Left kidney (tissue), 2 donors: Measurements from ENCODE around the gene GADD45B. TPM values are rescaled to one million over a fixed set of nuclear protein-coding genes. Genes with fewer than 3 reads are reported as not detected.
A peak's percentile ranks its signal among the peaks of the same experiment; 100 is the strongest.
"Not testable (repeated sequence)": the region's sequence is repeated elsewhere in the genome, so short reads cannot be mapped to it uniquely, and the experiment has no call there.

ENCODE experiments used
- DNase-seq: peaks from one replicate; pipeline ENCODE4 v3.0.0-alpha.2; 2013
- polyA plus RNA-seq: library from polyadenylated mRNA; unstranded; fragments of 120-200 nt; gene quantifications from one replicate; pipeline ENCODE4 v1.2.1, GENCODE V29; 2013; ENCODE audit not compliant: insufficient read length

GADD45B gene
- polyA plus RNA-seq, 1 donor, result 7.6 TPM

DNA sequence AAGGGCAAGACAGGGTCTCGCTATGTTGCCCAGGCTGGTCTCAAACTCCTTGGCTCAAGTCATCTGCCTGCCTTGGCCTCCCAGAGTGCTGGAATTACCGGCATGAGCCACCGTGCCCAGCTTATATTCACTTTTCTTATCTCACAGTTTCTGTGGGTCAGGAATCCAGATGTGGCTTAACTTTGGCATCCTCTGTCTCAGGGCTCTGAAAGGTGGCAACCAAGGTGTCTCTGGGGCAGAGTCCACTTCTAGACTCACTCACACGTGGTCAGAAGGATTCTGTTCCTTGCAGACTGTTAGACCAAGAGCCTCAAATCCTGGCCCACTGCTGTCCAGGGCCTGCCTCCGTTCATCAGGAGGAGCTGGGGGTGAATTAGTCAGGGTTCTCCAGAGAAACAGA is 11.5 kb upstream of the GADD45B start:
- DNase-seq, result no peak

DNA sequence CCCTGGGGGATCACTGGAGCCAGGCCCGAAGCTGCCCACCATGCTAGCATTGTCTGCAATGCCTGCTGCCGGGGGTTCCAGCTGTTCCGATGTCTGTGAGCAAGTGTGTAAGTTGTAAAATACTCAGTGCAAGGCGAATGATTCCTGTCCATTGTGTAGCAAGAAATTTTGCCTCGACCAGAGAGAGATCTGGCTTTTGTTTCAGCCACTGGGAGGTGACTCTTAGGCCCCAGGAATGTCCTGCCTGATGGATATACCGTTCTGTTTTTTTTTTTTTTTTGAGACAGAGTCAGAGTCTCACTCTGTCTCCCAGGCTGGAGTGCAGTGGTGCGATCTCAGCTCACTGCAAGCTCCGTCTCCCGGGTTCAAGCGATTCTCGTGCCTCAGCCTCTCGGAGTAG is 7.3 kb upstream of the GADD45B start:
- DNase-seq, result no peak

DNA sequence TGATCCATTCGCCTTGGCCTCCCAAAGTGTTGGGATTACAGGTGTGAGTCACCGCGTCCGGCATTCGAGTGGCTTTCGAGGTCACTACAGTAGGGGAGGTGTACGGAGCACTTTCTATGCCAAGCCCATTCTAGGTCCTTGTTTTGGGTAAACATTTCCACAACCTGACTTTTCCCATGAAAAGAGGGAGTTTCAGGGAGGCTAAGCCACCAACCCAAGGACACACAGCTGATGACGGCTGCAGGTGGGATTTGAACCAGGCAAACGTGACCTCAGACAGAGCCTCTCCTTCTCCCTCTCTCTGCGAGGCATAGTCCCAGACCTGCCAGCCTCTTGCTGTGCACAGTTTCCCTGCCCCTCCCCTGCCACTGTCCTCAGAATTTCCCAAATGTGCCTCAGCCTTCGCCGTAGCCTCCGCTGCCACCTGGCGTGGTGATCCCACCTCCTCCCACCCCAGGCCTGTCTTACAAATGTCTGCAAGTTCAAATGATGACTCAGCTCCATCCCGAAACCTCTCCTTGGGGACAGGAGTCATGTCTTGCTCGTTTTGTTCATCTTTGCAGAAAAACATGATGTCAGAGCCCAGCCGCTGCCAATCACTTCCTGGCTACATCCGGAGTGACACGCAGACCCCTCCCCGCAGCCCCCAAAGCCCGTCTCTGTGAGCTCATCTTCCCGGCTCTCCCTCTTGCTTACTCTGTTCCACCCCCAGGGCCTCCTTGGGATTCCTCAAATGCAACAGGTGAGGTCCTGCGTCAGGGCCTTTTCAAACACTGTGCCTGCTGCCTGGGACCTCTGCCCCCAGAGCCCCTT is 6.6 kb upstream of the GADD45B start:
- DNase-seq, result no peak

DNA sequence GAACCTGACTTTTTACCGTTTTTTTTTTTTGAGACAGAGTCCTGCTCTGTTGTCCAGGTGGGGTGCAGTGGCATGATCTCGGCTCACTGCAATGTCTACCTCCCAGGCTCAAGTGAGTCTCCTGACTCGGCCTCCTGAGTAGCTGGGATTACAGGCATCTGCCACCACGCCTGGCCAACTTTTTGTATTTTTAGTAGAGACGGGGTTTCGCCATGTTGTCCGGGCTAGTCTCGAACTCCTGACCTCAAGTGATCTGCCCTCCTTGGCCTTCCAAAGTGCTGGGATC is 6.1 kb upstream of the GADD45B start:
- not testable (repeated sequence) for DNase-seq

DNA sequence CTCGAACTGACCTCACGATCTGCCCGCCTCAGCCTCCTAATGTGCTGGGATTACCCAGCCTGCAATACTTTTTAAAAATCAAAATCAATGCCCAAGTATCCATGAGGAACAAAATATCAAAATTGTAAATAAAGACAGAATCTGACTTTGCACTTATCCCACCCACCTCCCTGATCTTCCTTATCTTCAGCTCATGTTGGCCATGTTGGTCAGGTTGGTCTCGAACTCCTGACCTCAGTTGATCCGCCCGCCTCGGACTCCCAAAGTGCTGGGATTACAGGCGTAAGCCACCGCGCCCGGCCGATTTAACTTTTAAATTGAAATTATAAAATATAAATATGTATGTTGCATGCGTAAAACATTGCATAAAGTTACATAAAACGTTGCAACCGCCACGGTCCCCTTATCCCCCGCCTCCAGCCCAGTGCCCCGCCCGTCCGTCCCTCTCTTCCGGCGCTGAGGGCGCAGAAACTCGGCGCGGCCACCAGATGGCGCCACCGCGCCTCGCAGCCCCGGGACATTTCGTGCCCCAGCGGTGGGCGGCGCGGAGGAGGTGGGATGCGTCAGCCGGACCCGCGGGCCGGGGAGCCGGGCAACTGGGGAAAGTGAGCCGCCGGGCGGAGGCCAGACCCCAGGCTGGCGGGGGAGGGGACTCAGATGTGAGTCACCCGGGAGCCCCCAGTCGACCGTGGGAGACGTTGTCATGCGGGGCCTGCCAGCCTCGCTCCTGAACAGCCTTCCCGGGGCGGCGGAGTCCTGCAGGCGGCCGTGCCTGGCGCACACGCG is 1.5 kb upstream of the GADD45B start:
- DNase-seq, result peak; percentile 79

DNA sequence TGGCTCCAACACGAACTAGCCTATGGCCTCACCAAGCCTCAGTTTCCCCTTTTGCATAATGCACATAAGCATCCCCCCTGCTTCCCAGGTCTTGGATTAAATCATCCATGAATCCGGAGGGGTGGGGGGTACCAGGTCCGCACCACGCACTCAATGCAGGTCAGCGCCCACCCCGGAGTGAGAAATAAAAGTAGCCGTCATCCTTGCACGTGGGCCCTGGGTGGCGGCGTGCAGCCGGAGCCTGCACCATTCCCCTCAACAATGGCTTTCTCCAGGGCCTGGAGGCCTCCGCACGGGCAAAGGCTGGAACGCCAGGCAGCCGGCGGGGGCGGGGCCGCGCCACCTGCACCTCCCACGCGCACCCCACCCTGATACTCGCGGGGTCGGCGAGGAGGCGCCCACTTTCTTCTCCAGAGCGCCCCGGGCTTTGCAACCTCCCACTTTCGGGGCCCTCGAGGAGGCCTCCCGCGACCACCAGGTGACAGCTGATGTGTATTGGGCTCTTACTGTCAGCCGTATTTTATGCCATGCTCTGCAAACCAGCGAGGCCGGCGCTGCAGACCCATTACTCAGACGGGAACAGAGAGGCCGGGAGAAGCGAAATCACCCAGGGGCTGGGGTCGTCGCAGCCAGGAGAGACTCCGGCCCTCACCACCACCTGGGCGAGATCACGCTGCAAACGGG is 767 bp upstream of the GADD45B start:
- no peak for DNase-seq

DNA sequence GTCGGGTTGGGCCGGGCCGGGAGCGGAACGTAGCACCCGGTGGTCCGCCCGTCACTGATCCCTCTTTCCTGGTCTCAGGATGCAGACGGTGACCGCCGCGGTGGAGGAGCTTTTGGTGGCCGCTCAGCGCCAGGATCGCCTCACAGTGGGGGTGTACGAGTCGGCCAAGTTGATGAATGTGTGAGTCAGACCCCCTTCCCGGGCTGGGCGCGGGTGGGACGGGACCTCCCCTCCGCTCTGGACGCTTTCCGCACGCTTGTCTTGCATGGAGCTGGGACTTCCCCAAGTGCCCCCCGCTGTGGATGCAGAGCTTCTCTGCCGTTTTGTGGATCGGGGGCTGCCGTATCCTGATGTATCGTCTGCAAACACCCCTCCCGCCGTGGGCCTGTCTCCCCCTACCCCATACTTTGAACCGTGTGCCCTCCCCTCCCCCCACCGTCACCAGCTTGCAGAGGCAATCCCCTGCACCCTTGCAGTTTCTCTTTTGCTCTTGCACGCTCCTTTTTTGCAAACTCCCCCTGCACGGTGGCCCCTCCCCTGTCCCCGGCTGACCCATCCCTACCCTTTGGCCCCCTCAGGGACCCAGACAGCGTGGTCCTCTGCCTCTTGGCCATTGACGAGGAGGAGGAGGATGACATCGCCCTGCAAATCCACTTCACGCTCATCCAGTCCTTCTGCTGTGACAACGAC is 669 bp downstream of the GADD45B start:
- no peak for DNase-seq

DNA sequence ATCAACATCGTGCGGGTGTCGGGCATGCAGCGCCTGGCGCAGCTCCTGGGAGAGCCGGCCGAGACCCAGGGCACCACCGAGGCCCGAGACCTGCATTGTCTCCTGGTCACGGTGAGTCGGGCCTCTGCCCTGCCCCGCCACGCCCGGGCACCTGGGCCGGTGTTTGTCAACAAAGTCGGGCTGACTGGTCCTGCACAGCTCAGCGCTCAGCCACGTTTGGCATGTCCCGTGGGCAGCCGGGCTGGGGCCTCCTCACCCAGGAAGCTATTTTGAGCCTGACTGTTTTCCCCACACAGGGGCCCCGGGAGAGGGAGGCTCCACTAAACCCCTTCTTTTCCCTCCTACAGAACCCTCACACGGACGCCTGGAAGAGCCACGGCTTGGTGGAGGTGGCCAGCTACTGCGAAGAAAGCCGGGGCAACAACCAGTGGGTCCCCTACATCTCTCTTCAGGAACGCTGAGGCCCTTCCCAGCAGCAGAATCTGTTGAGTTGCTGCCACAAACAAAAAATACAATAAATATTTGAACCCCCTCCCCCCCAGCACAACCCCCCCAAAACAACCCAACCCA is 1.3 kb downstream of the GADD45B start:
- DNase-seq, result no peak

DNA sequence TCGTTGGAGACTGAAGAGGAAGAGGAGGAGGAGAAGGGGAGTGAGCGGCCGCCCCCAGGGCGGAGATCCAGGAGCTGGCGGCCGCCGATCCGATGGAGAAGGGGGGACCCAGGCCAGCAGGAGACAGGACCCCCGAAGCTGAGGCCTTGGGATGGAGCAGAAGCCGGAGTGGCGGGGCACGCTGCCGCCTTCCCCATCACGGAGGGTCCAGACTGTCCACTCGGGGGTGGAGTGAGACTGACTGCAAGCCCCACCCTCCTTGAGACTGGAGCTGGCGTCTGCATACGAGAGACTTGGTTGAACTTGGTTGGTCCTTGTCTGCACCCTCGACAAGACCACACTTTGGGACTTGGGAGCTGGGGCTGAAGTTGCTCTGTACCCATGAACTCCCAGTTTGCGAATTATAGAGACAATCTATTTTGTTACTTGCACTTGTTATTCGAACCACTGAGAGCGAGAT is 1.8 kb downstream of the GADD45B start:
- DNase-seq, result no peak

DNA sequence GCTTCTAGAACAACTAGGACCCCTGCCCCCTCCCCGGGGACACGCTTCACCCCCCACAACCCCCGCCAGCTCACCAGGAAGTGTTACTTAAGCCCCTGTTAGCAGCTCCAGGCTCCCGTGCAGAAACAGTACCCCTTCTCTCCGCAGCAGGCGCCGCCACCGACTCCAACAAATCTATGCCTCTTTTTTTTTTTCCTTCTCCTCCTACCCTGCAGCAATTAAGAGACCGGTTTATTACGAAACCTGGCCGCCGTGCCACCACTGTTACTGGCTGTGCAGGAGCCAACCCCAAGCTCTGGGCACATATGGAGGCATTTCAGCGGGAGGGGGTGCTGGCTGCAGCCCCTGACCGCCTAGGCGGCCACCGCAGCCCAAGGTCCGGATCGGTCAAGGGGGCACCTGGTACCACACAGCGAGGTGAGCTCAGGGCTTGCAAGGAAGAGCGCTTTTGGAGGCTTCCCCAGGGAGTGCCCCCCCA is 2.4 kb downstream of the GADD45B start:
- no peak for DNase-seq

DNA sequence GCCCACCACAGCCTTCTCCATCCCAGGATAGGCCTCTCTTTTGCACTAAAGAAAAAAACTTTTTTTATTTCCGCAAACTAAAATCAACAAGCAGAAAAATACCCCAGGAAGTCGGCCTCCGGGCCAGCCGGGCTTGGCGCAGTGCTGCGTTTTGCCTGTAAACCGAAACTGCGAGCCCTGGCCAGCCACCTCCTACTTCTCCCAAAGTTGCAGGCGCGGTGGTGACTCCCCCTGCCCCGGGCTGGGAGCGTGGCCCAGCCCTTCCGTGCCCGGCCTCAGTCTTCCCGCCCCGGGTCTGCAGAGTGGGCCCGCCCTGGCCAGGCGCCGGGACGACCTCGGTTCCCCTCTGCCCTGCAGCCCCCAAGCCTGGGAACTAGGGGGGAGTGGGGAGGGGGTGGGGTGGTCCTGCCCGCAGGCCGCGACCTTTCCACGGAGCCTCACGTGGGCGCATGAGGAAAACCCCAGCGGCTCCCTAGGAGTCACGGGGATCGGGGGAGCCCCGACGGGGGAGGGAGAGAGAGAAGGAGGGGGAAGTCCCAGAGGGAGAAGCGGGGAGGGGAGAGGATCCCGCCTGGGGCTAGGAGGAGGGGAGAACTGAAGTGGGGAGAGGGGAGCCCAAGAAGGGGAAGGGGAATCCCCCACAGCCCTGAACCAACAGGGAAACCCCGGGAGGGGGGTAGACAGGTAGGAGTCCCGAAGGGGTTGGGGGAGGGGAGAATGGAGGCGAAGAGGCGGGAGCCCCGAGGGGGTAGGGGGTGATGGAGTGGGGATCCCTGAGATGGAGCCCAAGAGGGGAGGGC is 3.0 kb downstream of the GADD45B start:
- DNase-seq, result no peak

DNA sequence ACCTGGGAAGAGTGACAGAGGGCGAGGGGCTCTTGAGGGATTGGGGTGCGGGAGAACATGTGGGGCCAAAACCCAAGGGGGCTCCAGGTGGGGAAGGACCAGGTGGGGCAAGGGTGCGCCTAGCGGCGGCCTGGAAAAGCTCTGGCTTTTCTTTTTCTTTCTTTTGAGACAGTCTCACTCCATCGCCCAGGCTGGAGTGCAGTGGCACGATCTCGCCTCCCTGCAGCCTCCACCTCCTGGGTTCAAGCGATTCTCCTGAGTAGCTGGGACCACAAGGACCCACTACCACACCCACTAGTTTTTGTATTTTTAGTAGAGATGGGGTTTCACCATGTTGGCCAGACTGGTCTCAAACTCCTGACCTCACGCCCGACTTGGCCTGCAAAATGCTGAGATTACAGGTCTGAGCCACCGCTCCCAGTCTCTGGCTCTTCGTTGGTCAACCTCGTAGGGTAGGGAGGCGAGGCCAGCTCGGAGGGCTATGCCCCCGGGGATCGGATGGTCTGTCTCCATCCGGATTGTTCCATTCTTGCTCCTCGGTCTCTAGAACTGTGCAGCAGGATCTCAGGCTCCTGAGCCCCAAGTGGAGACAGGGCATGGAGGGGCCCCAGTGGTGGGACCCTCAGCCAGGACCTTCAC is 3.7 kb downstream of the GADD45B start:
- DNase-seq, result no peak

DNA sequence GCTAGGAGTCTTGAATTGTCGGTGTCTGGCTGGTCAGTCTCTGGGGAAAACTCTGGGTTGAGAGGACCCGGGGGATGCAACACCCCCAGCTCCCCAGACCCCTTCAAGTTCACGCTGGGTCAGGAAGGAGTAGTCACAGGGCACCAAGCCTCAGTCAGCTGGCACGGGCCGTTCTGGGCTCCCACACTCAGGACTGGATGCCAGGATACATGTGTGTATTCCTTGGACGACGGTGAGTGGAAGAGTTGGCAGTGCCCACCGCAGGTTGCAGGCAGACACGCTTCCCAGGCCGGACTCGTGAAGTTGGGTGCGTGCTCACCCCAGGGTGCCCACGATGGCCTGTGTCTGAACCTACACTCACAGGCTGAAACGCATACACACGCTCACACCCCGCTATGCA is 5.5 kb downstream of the GADD45B start:
- no peak for DNase-seq

DNA sequence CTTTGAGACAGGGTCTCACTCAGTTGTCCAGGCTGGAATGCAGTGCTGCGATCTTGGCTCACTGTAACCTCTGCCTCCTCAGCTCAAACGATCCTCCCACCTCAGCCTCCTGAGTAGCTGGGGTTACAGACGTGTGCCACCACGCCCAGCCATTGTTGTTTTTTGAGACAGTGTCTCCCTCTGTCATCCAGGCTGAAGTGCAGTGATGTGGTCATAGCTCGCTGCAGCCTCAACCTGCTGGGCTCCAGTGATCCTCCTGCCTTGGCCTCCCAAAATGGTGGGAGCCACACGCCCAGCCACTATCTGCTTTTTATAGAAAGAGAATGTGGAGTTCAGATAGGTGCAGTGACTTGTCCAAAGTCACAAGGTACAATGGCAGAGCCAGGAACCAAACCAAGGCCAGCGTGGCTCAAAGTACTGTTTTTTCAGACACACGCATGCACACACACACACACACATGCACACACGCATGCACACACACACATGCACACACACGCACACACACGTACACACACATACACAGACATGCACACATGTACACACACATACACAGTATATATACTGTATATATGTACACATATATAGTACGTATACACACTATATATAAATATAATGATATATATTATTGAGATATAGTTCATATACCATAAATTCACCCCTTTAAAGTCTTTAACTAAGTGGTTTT is 6.6 kb downstream of the GADD45B start:
- DNase-seq, result no peak

DNA sequence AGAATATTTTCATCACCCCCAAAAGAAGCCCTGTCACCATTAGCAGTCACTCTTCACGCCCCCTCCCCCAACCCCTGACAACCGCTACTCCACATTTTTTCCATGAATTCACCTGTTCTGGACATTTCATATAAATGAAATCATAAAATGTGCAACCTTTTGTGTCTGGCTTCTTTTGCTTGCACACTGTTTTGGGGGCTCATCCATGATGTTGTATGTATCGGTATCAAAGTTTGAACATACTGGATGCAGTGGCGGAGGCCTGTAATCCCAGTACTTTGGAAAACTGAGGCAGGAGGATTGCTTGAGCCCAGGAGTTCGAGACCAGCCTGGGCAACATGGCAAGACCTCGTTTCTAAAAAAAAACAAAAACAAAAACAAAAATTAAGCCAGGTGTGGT is 7.2 kb downstream of the GADD45B start:
- no peak for DNase-seq

DNA sequence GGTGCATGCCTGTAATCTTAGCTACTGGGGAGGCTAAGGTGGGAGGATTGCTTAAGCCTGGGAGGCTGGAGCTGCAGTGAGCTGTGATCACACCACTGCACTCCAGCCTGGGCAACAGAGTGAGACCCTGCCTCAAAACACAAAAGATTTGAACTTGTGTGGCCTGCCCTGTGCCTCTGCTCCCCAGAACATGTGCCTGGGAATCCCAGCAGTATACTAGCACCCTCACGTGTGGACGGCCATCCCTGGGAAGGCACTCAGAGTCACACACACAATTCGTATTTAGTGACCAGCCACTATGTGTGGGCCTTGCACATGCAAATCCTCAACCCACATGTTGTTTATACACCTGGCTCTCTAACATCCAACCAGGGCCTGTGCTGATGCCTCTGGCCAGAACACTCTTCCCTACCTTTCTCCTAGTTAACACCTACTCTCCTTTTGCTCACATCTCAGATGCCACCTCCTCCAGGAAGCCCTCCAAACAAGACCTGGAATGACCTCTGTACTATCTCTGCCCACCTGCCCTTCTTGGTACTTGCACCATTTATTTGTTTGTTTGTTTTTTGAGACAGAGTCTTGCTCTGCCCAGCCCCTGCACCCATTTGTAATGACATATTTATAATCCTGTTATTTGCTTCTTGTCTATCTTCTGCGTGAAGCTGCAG is 7.7 kb downstream of the GADD45B start:
- no peak for DNase-seq

DNA sequence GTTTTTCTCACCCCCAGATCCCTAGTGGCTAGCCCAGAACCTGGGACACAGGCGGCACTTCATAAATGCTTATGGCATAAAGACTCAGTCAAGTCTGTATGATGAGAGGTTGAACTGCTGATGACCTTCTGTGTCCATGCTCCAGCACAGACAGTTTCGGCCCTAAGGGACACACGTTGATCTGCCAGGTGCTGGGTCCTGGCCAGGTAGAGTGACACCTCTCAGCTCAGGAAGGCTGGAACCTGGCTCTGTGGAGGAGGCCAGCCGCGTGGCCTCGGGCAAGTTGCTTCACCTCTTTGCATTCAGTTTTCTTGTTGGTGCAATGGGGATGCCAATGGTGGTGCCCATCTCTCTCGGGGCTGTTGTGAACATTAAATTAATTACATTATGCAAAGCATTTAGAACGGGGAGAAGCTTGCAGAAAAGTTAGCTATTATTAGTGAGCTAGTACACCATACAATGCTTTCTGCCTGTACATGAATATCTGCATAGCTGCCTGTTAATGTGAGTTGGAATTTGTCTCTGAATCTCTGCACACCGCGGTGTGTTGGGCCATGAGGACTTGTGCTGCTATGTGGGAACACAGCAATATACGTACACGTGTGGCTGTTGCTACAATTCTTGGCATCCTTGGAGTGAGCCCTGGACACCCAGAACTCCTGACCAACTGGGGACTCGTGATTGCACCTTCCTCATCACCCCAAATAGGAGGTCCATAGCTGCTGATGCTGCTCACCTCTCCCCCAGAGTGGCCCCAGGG is 8.4 kb downstream of the GADD45B start:
- no peak for DNase-seq

DNA sequence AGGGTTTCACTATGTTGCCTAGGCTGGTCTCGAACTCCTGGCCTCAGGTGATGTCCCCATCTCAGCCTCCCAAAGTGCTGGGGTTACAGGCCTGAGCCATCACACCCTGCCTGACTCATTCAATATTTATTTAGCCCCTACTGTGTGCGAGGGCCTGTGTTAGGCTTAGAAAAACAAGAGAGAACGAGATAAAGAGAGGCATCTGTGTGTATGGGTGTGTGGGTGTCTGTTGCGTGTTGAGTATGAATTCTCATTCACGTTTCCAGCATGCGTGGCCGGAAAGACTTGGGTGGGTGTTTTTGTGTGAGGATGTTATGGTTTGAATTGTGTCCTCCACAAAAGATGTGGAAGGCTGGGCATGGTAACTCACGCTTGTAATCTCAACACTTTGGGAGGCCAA is 9.5 kb downstream of the GADD45B start:
- DNase-seq, result no peak

DNA sequence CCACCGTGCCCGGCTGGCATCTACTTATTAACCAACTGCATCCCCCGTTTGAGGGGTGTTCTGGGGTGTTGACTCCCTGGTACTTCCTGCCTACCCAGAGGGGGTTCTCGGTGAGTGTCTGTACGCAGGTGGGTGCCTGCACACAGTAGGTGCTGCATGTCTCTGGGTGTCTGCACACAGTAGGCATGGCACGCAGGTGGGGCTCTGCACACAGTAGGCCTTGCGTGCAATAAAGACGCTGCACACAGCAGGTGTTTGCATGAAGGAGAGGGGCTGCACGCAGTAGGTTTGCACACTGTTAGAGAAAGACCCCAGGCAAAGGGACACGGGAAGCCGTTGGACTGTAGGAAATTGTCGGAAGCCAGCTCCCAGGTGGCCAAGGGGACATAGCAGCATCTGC is 11.2 kb downstream of the GADD45B start:
- no peak for DNase-seq
